Liver (tissue), 9 donors: ENCODE data around the gene C1orf21. TPM values are rescaled to one million over a fixed set of nuclear protein-coding genes. Genes with fewer than 3 reads are reported as not detected.

ENCODE experiments used
- DNase-seq: peaks from one replicate; pipeline ENCODE4 v3.0.0-alpha.2; 2017; ENCODE audit warnings: low spot score
- H3K27ac ChIP-seq, 2 donors: one replicate each; pipeline ENCODE4 v1.7.0; 2013; ENCODE audit warnings: inconsistent platforms in 2 of 2, low read length in 2 of 2, control low read depth in 1 of 2, low read depth in 1 of 2, mild to moderate bottlenecking in 1 of 2
- H3K27me3 ChIP-seq, 4 donors: one replicate each; pipeline versions ENCODE4 v1.6.1 to v1.7.0; 2013; ENCODE audit warnings: low read length in 3 of 4, inconsistent platforms in 1 of 4, mild to moderate bottlenecking in 1 of 4, moderate library complexity in 1 of 4; ENCODE audit not compliant: control insufficient read depth in 4 of 4, insufficient read depth in 4 of 4
- H3K36me3 ChIP-seq, 4 donors: one replicate each; pipeline versions ENCODE4 v1.6.1 to v1.7.0; 2013; ENCODE audit warnings: low read length in 3 of 4, mild to moderate bottlenecking in 3 of 4, low read depth in 1 of 4, moderate library complexity in 1 of 4; ENCODE audit not compliant: control insufficient read depth in 4 of 4, insufficient read depth in 3 of 4
- H3K4me1 ChIP-seq, 4 donors: one replicate each; pipeline versions ENCODE4 v1.6.1 to v1.7.0; 2013; ENCODE audit warnings: low read length in 3 of 4, mild to moderate bottlenecking in 3 of 4, moderate library complexity in 1 of 4; ENCODE audit not compliant: control insufficient read depth in 4 of 4, insufficient read depth in 4 of 4
- H3K4me3 ChIP-seq, 3 donors: one replicate each; pipeline versions ENCODE4 v1.6.1 to v1.7.0; 2013; ENCODE audit warnings: low read length in 3 of 3, control low read depth in 1 of 3, low read depth in 1 of 3, mild to moderate bottlenecking in 1 of 3
- H3K9ac ChIP-seq, 2 donors: one replicate each; pipeline ENCODE4 v1.7.0; 2013; ENCODE audit warnings: low read length in 2 of 2, mild to moderate bottlenecking in 2 of 2, moderate library complexity in 2 of 2, control low read depth in 1 of 2, low read depth in 1 of 2
- H3K9me3 ChIP-seq, 4 donors: one replicate each; pipeline versions ENCODE4 v1.6.1 to v1.7.0; 2013; ENCODE audit warnings: low read length in 3 of 4; ENCODE audit not compliant: control insufficient read depth in 4 of 4
- EGR1 ChIP-seq, 2 donors: IDR thresholded peaks; 2 replicates each; pipeline ENCODE4 v1.6.1; 2016 to 2018; ENCODE audit warnings: antibody characterized with exemption in 2 of 2, low read depth in 2 of 2
- FOXA2 ChIP-seq: IDR thresholded peaks from 2 replicates; pipeline ENCODE4 v1.6.1; 2016; ENCODE audit warnings: antibody characterized with exemption
- GABPA ChIP-seq, 2 donors: IDR thresholded peaks in 1 of 2; conservative IDR thresholded peaks in 1 of 2; 2 replicates each; pipeline ENCODE4 v1.6.1; 2016; ENCODE audit warnings: antibody characterized with exemption in 2 of 2, mild to moderate bottlenecking in 1 of 2, moderate library complexity in 1 of 2
- HNF4A ChIP-seq, 2 donors: conservative IDR thresholded peaks; 2 replicates each; pipeline ENCODE4 v1.6.1; 2016; ENCODE audit warnings: antibody characterized with exemption in 2 of 2, mild to moderate bottlenecking in 2 of 2
- HNF4G ChIP-seq: IDR thresholded peaks from 2 replicates; pipeline ENCODE4 v1.6.1; 2016; ENCODE audit warnings: antibody characterized with exemption
- JUND ChIP-seq, 2 donors: IDR thresholded peaks; 2 replicates each; pipeline ENCODE4 v1.6.1; 2016; ENCODE audit warnings: antibody characterized with exemption in 2 of 2
- NR2F2 ChIP-seq: IDR thresholded peaks from 2 replicates; pipeline ENCODE4 v1.6.1; 2016; ENCODE audit warnings: antibody characterized with exemption
- RAD21 ChIP-seq, 2 donors: IDR thresholded peaks; 2 replicates each; pipeline ENCODE4 v1.6.1; 2016; ENCODE audit warnings: antibody characterized with exemption in 2 of 2, mild to moderate bottlenecking in 2 of 2
- REST ChIP-seq: IDR thresholded peaks from 2 replicates; pipeline ENCODE4 v1.6.1; 2016; ENCODE audit warnings: antibody characterized with exemption, mild to moderate bottlenecking
- RXRA ChIP-seq, 2 donors: IDR thresholded peaks; 2 replicates each; pipeline ENCODE4 v1.6.1; 2017 to 2018; ENCODE audit warnings: antibody characterized with exemption in 2 of 2, mild to moderate bottlenecking in 1 of 2
- SP1 ChIP-seq: IDR thresholded peaks from 2 replicates; pipeline ENCODE4 v1.6.1; 2018; ENCODE audit warnings: antibody characterized with exemption, mild to moderate bottlenecking
- YY1 ChIP-seq: IDR thresholded peaks from 2 replicates; pipeline ENCODE4 v1.6.1; 2016; ENCODE audit warnings: antibody characterized with exemption, mild to moderate bottlenecking
- ZBTB33 ChIP-seq: IDR thresholded peaks from 2 replicates; pipeline ENCODE4 v1.6.1; 2016; ENCODE audit warnings: antibody characterized with exemption
- WGBS: extraction: QIAGEN DNeasy Blood & Tissue Kit; methylation state at CpG from one replicate; pipeline ENCODE4 v1.1.7; 2013; 5-methylcytosine and 5-hydroxymethylcytosine counted together
- polyA plus RNA-seq, 2 donors: library from polyadenylated mRNA; stranded (reverse) in 1 of 2; unstranded in 1 of 2; fragments of 200-250 nt in 1 of 2; fragments of >200 nt in 1 of 2; fragmentation: Nextera tagmentation in 1 of 2; extraction: Ambion mirVana in 1 of 2; gene quantifications; one replicate each; pipeline versions ENCODE4 v1.2.1 to v1.2.3, GENCODE V29; 2013 to 2015
- total RNA-seq, 2 donors: library from RNA; depleted of rRNA; stranded (reverse); fragments of >200 nt; gene quantifications; one replicate each; pipeline ENCODE4 v1.2.3, GENCODE V29; 2014
- TF ChIP-seq, protein P1 (sequence below): fragments of 150-350 bp; IDR thresholded peaks from 2 replicates; pipeline ENCODE4 v1.5.1; 2017; ENCODE audit warnings: improper control_type of control experiment, low read depth, low read length; ENCODE audit not compliant: missing input control
- TF ChIP-seq, protein P2 (sequence below): IDR thresholded peaks from 2 replicates; pipeline ENCODE4 v1.6.1; 2016; ENCODE audit warnings: antibody characterized with exemption
- TF ChIP-seq, protein P3 (sequence below): IDR thresholded peaks from 2 replicates; pipeline ENCODE4 v1.6.1; 2016; ENCODE audit warnings: antibody characterized with exemption
- donor health status: healthy.
- donor health status: healthy.
- donor health status: healthy.
- donor health status: healthy.
- donor health status: healthy.

The C1orf21 gene
- total and polyA plus RNA-seq, 4 donors, result 2.3 to 21.3 (median 13.4) TPM

- H3K36me3 ChIP-seq, result no peaks in the 10 kb centered on the region
- 79% methylated on average over 2 of the region's 2 CpGs for WGBS
- H3K4me1 ChIP-seq, result no peaks in the 10 kb centered on the region
- no peak for DNase-seq
- TF ChIP-seq FOXA2 (no peak), GABPA (IDR thresholded peaks at IDR 0.05 in 1 of 2, conservative IDR thresholded peaks at IDR 0.05 in 1 of 2) (no peak), HNF4A (conservative IDR thresholded peaks at IDR 0.05) (no peak), EGR1 (IDR thresholded peaks at IDR 0.05; ENCODE audit: low read depth in 2 of 2) (no peak)
- no peaks in the 10 kb centered on the region for H3K27me3 ChIP-seq
- H3K27ac ChIP-seq, result no peak overlapping the region
- no peak overlapping the region for H3K4me3 ChIP-seq
- H3K9ac ChIP-seq, result no peak overlapping the region
- no peaks in the 10 kb centered on the region for H3K9me3 ChIP-seq
Measured at GRCh38 chr1:184514447-184514846, 127.6 kb downstream of the C1orf21 start.

DNA sequence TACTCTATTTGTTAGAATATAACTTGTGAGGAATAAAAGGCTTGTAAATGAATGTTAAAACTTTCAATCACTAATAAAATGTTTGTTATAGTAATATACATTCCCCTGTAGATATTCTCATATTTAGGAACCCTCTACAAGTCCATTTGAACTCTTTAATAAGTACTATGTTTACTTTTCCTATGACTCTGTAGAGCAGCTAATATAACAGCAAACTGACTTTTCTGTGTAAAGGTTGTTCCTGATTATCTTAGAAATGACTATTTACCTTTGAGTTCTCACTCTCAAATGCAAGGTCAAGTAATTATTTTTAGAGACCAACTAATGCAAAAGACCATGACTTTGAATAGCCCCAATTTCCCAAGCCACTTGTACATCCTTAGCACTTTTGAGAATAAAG lies 130.3 kb downstream of the C1orf21 start:
- no peak for TF ChIP-seq YY1
- TF ChIP-seq GABPA (IDR thresholded peaks at IDR 0.05 in 1 of 2, conservative IDR thresholded peaks at IDR 0.05 in 1 of 2), result no peak
- no peak for TF ChIP-seq FOXA2
- TF ChIP-seq SP1, result no peak
- TF ChIP-seq, protein P1, sequence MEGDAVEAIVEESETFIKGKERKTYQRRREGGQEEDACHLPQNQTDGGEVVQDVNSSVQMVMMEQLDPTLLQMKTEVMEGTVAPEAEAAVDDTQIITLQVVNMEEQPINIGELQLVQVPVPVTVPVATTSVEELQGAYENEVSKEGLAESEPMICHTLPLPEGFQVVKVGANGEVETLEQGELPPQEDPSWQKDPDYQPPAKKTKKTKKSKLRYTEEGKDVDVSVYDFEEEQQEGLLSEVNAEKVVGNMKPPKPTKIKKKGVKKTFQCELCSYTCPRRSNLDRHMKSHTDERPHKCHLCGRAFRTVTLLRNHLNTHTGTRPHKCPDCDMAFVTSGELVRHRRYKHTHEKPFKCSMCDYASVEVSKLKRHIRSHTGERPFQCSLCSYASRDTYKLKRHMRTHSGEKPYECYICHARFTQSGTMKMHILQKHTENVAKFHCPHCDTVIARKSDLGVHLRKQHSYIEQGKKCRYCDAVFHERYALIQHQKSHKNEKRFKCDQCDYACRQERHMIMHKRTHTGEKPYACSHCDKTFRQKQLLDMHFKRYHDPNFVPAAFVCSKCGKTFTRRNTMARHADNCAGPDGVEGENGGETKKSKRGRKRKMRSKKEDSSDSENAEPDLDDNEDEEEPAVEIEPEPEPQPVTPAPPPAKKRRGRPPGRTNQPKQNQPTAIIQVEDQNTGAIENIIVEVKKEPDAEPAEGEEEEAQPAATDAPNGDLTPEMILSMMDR, result no peak
- TF ChIP-seq, protein P2, sequence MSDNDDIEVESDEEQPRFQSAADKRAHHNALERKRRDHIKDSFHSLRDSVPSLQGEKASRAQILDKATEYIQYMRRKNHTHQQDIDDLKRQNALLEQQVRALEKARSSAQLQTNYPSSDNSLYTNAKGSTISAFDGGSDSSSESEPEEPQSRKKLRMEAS, result no peak
- no peak for TF ChIP-seq HNF4A (conservative IDR thresholded peaks at IDR 0.05)
- no peak for TF ChIP-seq JUND (IDR thresholded peaks at IDR 0.05)
- TF ChIP-seq RXRA (IDR thresholded peaks at IDR 0.05), result no peak
- no peak for TF ChIP-seq HNF4G
- Histone ChIP-seq H3K36me3 (no peaks in the 10 kb centered on the region), H3K4me3 (no peak overlapping the region), H3K9me3 (no peaks in the 10 kb centered on the region), H3K4me1 (peaks cover 0 to 1% (median 0%) of the 10 kb centered on the region in 4 donors), H3K27ac (no peak overlapping the region), H3K9ac (no peak overlapping the region), H3K27me3 (no peaks in the 10 kb centered on the region)
- no peak for DNase-seq

DNA sequence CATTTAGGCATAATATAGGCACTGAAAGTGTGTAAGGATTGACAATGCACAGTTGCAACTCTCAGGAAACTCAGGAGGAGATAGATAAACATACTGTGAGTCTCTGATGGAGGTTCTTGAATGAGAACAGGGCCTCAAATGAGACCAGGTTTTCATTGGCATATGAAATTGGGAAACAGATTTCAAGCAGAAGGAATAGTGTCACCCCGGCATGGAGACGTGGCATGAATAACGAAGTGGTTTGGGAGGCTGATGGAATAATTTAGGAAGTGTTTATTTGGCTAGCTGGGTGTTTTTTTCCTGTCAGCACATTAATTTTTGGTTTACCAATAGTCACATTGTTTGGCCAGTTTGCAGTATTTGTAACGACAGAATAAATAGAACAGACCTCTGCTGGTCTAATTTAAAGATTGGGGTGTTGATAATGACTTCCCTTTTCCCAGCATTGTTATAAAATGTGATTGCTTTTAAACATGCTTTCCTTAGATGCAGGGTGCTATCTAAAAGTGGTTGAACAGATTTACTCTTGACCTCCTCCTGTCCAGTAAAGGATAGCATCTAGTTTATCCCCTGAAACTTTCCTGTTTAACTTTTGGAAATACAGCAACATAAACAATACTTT lies 132.0 kb downstream of the C1orf21 start:
- no peak for DNase-seq
- no peak for TF ChIP-seq SP1
- TF ChIP-seq, protein P1, result no peak
- TF ChIP-seq, protein P3, sequence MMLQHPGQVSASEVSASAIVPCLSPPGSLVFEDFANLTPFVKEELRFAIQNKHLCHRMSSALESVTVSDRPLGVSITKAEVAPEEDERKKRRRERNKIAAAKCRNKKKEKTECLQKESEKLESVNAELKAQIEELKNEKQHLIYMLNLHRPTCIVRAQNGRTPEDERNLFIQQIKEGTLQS, result no peak
- no peak for TF ChIP-seq HNF4G
- TF ChIP-seq HNF4A (conservative IDR thresholded peaks at IDR 0.05), result no peak
- TF ChIP-seq GABPA (IDR thresholded peaks at IDR 0.05 in 1 of 2, conservative IDR thresholded peaks at IDR 0.05 in 1 of 2), result no peak
- no peak for TF ChIP-seq ZBTB33
- TF ChIP-seq REST, result no peak
- TF ChIP-seq, protein P2, result no peak
- TF ChIP-seq JUND (IDR thresholded peaks at IDR 0.05), result no peak
- no peak for TF ChIP-seq RAD21 (IDR thresholded peaks at IDR 0.05)
- no peak for TF ChIP-seq RXRA (IDR thresholded peaks at IDR 0.05)
- TF ChIP-seq NR2F2, result no peak
- Histone ChIP-seq H3K4me1 (peaks cover 0 to 1% (median 0%) of the 10 kb centered on the region in 4 donors), H3K27me3 (no peaks in the 10 kb centered on the region), H3K27ac (no peak overlapping the region), H3K36me3 (no peaks in the 10 kb centered on the region), H3K4me3 (no peak overlapping the region), H3K9me3 (no peaks in the 10 kb centered on the region), H3K9ac (no peak overlapping the region)
- WGBS, result 73% methylated on average over 4 of the region's 4 CpGs
